IPS-18c (cell line): Measurements from ENCODE around the gene NEURL4.
"Not testable (repeated sequence)": the region's sequence is repeated elsewhere in the genome, so short reads cannot be mapped to it uniquely, and the experiment has no call there.

ENCODE experiments used
- H3K4me3 ChIP-seq: 2 replicates; pipeline ENCODE4 v1.7.0; 2013; ENCODE audit warnings: low read depth, mild to moderate bottlenecking, low read length, moderate library complexity; ENCODE audit not compliant: insufficient read depth
- H3K9me3 ChIP-seq: one replicate; pipeline ENCODE4 v1.6.1; 2013; ENCODE audit warnings: mild to moderate bottlenecking, low read length, moderate library complexity; ENCODE audit not compliant: control insufficient read depth, insufficient read depth

NEURL4 gene

GRCh38 chr17:7351665-7352502 lies 22.7 kb upstream of the NEURL4 start, which contains the start of gene KCTD11:
Gene KCTD11 (plus strand): TSS chr17:7352162.
- peaks cover 2% of the 10 kb centered on the region for H3K9me3 ChIP-seq
- H3K4me3 ChIP-seq, result peak within 1 kb of the TSS; percentile 87

DNA sequence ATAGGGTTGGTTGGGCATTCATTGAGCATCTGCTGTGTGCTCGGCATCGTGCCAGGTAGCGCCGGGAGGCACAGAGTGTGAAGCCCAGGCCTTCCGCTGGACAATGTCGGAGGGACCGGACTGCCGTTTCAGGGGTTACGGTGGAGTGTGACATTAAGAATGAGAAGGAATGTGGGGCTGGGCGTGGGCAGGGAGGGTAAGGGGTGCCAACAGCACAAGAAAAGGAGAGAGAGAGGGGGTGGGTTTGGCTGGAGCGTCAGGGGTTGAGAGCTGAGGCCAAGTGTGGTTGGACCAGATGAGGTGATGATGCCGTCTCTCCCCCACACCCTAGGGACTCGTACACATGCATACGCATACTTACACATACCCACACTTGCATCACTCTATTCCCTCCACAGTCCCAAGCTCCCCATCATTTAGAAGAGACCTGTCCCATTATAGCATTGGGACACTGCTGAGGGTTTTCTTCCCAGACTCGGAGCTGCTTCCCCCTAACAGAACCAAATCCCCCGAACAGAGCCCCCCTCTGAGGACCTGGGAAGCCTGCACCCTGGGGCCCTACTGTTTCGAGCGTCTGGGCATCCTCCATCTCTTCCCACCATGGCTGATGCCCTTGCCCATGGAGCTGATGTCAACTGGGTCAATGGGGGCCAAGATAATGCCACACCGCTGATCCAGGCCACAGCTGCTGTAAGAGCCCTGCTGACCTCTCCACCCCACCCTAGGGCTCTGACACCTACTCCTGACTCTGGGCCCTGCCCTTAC lies 19.5 kb upstream of the NEURL4 start:
- Histone ChIP-seq H3K9me3 (peaks cover 2% of the 10 kb centered on the region), H3K4me3 (no peak overlapping the region)

DNA sequence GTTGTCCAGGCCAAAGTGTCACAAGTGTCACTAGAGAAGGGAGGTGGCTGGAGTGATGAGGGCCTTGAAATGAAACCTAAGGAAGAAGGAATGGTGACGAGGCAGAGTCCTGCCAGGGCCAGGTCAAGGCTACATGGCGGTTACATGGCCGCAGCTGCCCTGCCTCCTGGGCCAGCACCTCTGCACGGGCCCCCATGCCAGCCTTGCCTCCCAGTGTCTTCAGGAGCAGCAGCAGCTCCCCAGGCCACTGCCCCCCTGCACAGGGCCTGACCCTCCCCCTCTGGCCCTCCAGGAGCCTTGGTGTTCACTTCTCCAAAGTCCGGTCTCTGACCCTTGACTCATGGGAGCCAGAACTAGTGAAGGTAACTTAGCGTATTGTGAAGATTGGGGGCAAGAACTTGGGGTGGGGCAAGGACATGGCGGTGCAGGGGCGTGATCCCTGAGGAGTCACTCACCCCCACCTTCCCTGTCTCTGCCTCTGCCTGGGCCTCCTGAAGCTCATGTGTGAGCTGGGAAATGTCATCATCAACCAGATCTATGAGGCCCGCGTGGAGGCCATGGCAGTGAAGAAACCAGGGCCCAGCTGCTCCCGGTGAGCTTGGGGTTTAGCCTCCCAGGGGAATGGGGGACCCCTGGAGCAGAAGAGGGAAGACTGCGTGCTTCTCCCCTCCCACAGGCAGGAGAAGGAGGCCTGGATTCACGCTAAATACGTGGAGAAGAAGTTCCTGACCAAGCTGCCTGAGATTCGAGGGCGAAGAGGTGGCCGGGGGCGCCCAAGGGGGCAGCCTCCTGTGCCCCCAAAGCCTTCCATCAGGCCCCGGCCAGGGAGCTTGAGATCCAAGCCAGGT lies 18.7 kb upstream of the NEURL4 start:
- peaks cover 2% of the 10 kb centered on the region for H3K9me3 ChIP-seq
- no peak overlapping the region for H3K4me3 ChIP-seq

- H3K9me3 ChIP-seq, result peaks cover 2% of the 10 kb centered on the region
- H3K4me3 ChIP-seq, result no peak overlapping the region
These were observed 17.9 kb upstream of the NEURL4 start for GRCh38 chr17:7346761-7347614.

DNA sequence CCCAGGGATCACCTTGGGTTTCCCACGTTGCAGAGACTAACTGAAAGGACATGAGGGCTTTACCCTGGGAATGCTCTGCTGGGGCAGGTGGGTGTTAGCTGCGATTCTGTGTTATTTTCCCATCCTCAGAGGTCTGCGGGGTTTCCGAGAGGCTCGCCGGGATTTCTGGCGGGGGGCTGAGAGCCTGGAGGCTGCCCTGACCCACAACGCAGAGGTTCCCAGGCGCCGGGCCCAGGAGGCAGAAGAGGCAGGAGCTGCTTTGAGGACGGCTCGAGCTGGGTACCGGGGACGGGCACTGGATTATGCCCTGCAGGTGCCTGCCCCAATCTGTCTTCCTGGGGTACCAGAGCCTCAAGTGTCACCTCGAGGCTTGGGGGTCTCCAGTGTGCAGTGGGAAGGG lies 14.1 kb upstream of the NEURL4 start:
- H3K4me3 ChIP-seq, result no peak overlapping the region
- peaks cover 1% of the 10 kb centered on the region for H3K9me3 ChIP-seq

DNA sequence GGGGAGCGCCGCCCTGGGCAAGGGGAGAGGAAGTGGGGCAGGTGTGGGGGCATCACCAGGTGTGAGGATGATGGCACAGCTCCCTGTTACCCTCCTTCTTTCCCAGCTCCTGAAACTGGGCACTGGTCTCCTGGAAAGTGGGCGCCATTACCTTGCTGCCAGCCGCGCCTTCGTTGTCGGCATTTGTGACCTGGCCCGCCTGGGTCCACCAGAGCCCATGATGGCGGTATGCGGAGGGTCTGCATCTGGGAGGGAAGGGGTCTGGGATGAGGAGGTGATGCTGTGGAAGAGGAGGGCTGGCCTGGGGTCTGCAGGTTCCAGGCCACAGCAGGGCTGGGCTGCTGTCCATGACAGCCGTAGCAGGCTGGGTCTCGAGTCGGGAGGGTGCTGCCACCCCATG lies 12.7 kb upstream of the NEURL4 start:
- Histone ChIP-seq H3K9me3 (no peaks in the 10 kb centered on the region), H3K4me3 (no peak overlapping the region)

DNA sequence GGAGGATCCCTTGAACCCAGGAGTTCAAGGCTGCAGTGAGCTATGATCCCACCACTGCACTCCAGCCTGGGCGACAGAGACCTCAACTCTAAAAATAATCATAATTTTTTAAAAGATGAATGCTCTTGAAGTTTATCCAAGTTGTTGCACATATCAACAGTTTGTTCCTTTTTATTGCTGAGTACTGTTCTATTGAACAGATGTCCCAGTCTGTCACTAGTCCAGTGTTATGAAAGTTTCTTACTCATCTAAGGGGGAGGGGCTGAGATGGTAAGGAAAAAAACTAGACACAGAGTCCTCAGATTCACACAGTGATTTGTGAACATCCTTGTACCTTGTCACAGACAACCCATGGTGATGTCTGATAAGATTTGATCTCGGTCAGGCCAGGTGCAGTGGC lies 11.0 kb upstream of the NEURL4 start:
- Histone ChIP-seq H3K4me3 (no peak overlapping the region), H3K9me3 (no peaks in the 10 kb centered on the region)

DNA sequence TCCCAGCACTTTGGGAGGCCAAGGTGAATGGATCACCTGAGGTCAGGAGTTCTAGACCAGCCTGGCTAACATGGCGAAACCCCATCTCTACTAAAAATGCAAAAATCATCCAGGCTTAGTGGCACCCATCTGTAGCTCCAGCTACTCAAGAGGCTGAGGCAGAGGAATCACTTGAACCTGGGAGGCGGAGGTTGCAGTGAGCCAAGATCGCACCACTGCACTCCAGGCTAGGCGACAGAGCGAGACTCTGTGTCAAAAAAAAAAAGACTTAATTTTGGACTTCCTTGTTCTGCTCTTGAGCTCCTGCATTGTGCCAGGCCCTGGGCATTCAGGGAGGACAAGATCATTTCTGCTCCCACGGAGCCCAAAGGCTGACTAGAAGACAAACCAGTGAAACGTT lies 8.5 kb upstream of the NEURL4 start:
- not testable (repeated sequence) for H3K9me3 ChIP-seq, H3K4me3 ChIP-seq

- peak within 1 kb of the TSS; percentile 6; the same call in 1 of the 2 replicates for H3K4me3 ChIP-seq
- no peaks in the 10 kb centered on the region for H3K9me3 ChIP-seq
These were observed 7.4 kb upstream of the NEURL4 start, which contains the start of gene ACAP1 for GRCh38 chr17:7336240-7337175. Gene ACAP1 (plus strand): TSS chr17:7336529. CDS start chr17:7336735, 206 bp downstream.

DNA sequence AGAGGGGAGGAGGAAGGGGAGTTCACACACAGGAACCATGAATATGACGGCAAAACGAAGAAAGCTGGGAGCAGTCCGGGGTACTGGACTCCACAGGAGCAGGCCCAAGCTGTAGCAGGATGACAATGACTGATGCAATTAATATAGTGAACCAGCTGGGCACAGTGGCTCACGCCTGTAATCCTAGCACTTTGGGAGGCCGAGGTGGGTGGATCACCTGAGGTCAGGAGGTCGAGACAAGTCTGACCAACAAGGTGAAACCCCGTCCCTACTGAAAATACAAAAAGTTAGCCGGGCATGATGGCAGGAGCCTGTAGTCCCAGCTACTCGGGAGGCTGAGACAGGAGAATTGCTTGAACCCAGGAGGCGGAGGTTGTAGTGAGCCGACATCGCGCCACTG lies 6.6 kb upstream of the NEURL4 start:
- H3K4me3 ChIP-seq, H3K9me3 ChIP-seq: not testable (repeated sequence)

DNA sequence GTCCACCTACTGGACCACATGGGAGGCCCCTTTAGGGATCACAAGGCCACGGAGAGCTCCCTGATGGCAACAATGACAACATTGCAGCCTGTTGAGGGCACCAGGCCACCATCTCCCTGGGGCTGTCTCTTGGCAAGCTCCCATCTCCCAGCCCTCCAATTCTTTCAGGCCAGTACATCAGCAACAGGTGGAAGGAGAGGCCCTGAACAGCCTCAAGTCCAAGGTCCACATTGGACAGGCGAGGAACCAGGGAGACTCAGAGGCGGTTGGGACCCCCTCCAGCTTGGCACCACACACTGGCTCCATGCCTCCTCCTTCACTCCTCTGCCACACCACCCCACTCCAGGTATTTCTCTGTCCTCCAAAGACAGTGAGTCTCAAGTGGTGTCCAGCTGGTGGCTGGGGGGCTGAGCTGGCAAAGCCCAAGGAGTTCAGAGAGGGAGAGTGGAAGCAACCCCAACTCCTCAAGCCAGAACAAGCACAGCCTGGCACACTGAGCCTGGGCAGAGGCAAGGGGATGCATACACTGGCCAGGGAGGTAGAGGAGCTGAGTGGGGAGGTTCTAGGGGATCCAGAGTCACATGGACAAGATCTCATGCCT lies 5.9 kb upstream of the NEURL4 start:
- Histone ChIP-seq H3K9me3 (no peaks in the 10 kb centered on the region), H3K4me3 (no peak overlapping the region)

GRCh38 chr17:7332600-7333069 lies 3.5 kb upstream of the NEURL4 start:
- H3K9me3 ChIP-seq, H3K4me3 ChIP-seq: not testable (repeated sequence)

- Histone ChIP-seq H3K4me3 (no peak overlapping the region), H3K9me3 (no peaks in the 10 kb centered on the region)
These were observed 3.0 kb upstream of the NEURL4 start for GRCh38 chr17:7332111-7332510.

DNA sequence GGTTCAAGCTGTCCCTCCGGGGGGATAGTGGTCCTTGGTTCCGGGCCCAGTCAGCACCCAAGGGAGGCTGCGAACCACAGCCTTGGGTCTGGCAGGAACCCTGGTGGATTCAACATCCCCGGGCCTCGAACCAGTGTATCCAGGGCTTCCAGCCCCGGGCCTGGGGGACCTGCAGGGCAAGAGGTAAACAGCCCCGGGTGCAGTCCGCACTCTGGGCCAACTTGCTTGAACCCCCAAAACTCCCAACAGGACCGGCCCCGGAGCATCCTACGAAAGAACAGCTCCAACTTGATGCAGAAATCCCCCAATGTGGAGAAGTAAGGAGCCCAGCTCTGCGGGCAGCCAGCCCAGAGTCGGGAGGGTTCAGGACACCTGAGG lies 1.5 kb upstream of the NEURL4 start:
- Histone ChIP-seq H3K4me3 (peak overlapping the region; percentile 60), H3K9me3 (no peaks in the 10 kb centered on the region)

GRCh38 chr17:7329997-7330637 lies 982 bp upstream of the NEURL4 start:
- no peaks in the 10 kb centered on the region for H3K9me3 ChIP-seq
- peak overlapping the region; percentile 60 for H3K4me3 ChIP-seq
